HG03439 (cell line): ENCODE measurements around the gene ACSF3.

Experiments used
- ATAC-seq: cut with Tn5 transposase; IDR thresholded peaks from one replicate; pipeline ENCODE4 v1.9.1; 2021; ENCODE audit warnings: mild to moderate bottlenecking, moderate library complexity; ENCODE audit not compliant: unreplicated experiment

The ACSF3 gene

GRCh38 chr16:89108416-89108815 is 14.8 kb downstream of the ACSF3 start:
- no peak for ATAC-seq

GRCh38 chr16:89110641-89111040 is 17.0 kb downstream of the ACSF3 start:
- ATAC-seq, result no peak

- no peak for ATAC-seq
Measured at GRCh38 chr16:89111263-89111662, 17.6 kb downstream of the ACSF3 start.

GRCh38 chr16:89112377-89113151 is 18.9 kb downstream of the ACSF3 start:
- ATAC-seq, result no peak

- ATAC-seq, result no peak
Measured at GRCh38 chr16:89113152-89113547, 19.5 kb downstream of the ACSF3 start.

- no peak for ATAC-seq
Measured at GRCh38 chr16:89113661-89114060, 20.0 kb downstream of the ACSF3 start.

GRCh38 chr16:89114159-89114981 is 20.7 kb downstream of the ACSF3 start:
- no peak for ATAC-seq

GRCh38 chr16:89115216-89115861 is 21.7 kb downstream of the ACSF3 start:
- ATAC-seq, result peak; percentile 57

- ATAC-seq, result no peak
Measured at GRCh38 chr16:89116341-89117226, 22.9 kb downstream of the ACSF3 start.

- ATAC-seq, result no peak
Measured at GRCh38 chr16:89117227-89117974, 23.7 kb downstream of the ACSF3 start.

- ATAC-seq, result no peak
Measured at GRCh38 chr16:89117975-89118289, 24.3 kb downstream of the ACSF3 start.

GRCh38 chr16:89118361-89119165 is 24.9 kb downstream of the ACSF3 start:
- no peak for ATAC-seq

- ATAC-seq, result no peak
Measured at GRCh38 chr16:89119166-89119621, 25.5 kb downstream of the ACSF3 start.

- ATAC-seq, result no peak
Measured at GRCh38 chr16:89119661-89120141, 26.0 kb downstream of the ACSF3 start.

GRCh38 chr16:89120281-89120680 is 26.6 kb downstream of the ACSF3 start:
- ATAC-seq, result no peak

GRCh38 chr16:89120921-89121351 is 27.3 kb downstream of the ACSF3 start:
- no peak for ATAC-seq

- no peak for ATAC-seq
Measured at GRCh38 chr16:89121691-89122321, 28.2 kb downstream of the ACSF3 start.

GRCh38 chr16:89122322-89122851 is 28.7 kb downstream of the ACSF3 start:
- ATAC-seq, result no peak
